Liver (tissue), 3 donors: ENCODE results near the gene MYO10.

Source experiments
- CTCF ChIP-seq: fragments of 150-350 bp; IDR thresholded peaks from 2 replicates; pipeline ENCODE4 v1.5.1; 2017; ENCODE audit warnings: improper control_type of control experiment, low read depth, low read length; ENCODE audit not compliant: missing input control
- FOXA1 ChIP-seq: IDR thresholded peaks from 2 replicates; pipeline ENCODE4 v1.6.1; 2016; ENCODE audit warnings: antibody characterized with exemption
- GABPA ChIP-seq, 2 donors: IDR thresholded peaks in 1 of 2; conservative IDR thresholded peaks in 1 of 2; 2 replicates each; pipeline ENCODE4 v1.6.1; 2016; ENCODE audit warnings: antibody characterized with exemption in 2 of 2, mild to moderate bottlenecking in 1 of 2, moderate library complexity in 1 of 2
- HNF4G ChIP-seq: IDR thresholded peaks from 2 replicates; pipeline ENCODE4 v1.6.1; 2016; ENCODE audit warnings: antibody characterized with exemption
- JUND ChIP-seq, 2 donors: IDR thresholded peaks; 2 replicates each; pipeline ENCODE4 v1.6.1; 2016; ENCODE audit warnings: antibody characterized with exemption in 2 of 2
- SP1 ChIP-seq: IDR thresholded peaks from 2 replicates; pipeline ENCODE4 v1.6.1; 2018; ENCODE audit warnings: antibody characterized with exemption, mild to moderate bottlenecking
- YY1 ChIP-seq: IDR thresholded peaks from 2 replicates; pipeline ENCODE4 v1.6.1; 2016; ENCODE audit warnings: antibody characterized with exemption, mild to moderate bottlenecking
- TF ChIP-seq, protein P1 (sequence below): IDR thresholded peaks from 2 replicates; pipeline ENCODE4 v1.6.1; 2016; ENCODE audit warnings: antibody characterized with exemption, mild to moderate bottlenecking
- TF ChIP-seq, protein P2 (sequence below): IDR thresholded peaks from 2 replicates; pipeline ENCODE4 v1.6.1; 2016; ENCODE audit warnings: antibody characterized with exemption
- donor health status: healthy.
- donor health status: healthy.

- TF ChIP-seq GABPA (IDR thresholded peaks at IDR 0.05 in 1 of 2, conservative IDR thresholded peaks at IDR 0.05 in 1 of 2) (no peak), CTCF (no peak), SP1 (no peak), YY1 (no peak), HNF4G (no peak), JUND (IDR thresholded peaks at IDR 0.05) (no peak), FOXA1 (no peak)
- TF ChIP-seq, protein P1, sequence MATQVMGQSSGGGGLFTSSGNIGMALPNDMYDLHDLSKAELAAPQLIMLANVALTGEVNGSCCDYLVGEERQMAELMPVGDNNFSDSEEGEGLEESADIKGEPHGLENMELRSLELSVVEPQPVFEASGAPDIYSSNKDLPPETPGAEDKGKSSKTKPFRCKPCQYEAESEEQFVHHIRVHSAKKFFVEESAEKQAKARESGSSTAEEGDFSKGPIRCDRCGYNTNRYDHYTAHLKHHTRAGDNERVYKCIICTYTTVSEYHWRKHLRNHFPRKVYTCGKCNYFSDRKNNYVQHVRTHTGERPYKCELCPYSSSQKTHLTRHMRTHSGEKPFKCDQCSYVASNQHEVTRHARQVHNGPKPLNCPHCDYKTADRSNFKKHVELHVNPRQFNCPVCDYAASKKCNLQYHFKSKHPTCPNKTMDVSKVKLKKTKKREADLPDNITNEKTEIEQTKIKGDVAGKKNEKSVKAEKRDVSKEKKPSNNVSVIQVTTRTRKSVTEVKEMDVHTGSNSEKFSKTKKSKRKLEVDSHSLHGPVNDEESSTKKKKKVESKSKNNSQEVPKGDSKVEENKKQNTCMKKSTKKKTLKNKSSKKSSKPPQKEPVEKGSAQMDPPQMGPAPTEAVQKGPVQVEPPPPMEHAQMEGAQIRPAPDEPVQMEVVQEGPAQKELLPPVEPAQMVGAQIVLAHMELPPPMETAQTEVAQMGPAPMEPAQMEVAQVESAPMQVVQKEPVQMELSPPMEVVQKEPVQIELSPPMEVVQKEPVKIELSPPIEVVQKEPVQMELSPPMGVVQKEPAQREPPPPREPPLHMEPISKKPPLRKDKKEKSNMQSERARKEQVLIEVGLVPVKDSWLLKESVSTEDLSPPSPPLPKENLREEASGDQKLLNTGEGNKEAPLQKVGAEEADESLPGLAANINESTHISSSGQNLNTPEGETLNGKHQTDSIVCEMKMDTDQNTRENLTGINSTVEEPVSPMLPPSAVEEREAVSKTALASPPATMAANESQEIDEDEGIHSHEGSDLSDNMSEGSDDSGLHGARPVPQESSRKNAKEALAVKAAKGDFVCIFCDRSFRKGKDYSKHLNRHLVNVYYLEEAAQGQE: no peak
- TF ChIP-seq, protein P2, sequence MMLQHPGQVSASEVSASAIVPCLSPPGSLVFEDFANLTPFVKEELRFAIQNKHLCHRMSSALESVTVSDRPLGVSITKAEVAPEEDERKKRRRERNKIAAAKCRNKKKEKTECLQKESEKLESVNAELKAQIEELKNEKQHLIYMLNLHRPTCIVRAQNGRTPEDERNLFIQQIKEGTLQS: no peak
Measured at GRCh38 chr5:16842896-16843295, 93.2 kb downstream of the MYO10 start.
